CD4-positive, alpha-beta T cell treated with Interleukin-15 for 1 hour (primary cell): ENCODE results near the gene GRID2.
"Not testable (repeated sequence)": the region's sequence is repeated elsewhere in the genome, so short reads cannot be mapped to it uniquely, and the experiment has no call there.

Experiments
- DNase-seq: peaks from one replicate; pipeline ENCODE4 v3.0.0-alpha.2; 2020

Gene GRID2

DNA sequence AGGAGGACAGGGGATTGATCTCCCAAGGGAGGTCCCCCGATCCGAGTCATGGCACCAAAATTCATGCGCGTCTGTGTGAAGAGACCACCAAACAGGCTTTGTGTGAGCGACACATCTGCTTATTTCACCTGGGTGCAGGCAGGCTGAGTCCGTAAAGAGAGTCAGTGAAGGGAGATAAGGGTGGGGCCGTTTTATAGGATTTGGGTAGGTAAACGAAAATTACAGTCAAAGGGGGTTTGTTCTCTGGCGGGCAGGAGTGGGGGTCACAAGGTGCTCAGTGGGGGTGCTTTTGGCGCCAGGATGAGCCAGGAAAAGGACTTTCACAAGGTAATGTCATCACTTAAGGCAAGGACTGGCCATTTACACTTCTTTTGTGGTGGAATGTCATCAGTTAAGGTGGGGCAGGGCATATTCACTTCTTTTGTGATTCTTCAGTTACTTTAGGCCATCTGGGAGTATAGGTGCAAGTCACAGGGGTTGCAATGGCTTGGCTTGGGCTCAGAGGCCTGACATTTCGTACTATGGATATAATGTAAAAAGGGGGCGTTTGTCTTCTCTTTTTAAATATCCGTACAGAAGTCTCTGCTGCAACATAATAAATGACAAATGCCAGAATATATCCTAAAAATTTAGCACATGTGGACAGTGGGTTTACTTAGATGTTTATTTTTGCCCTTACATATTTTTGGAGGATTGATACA lies 140.5 kb downstream of the GRID2 start:
- DNase-seq = not testable (repeated sequence)

DNA sequence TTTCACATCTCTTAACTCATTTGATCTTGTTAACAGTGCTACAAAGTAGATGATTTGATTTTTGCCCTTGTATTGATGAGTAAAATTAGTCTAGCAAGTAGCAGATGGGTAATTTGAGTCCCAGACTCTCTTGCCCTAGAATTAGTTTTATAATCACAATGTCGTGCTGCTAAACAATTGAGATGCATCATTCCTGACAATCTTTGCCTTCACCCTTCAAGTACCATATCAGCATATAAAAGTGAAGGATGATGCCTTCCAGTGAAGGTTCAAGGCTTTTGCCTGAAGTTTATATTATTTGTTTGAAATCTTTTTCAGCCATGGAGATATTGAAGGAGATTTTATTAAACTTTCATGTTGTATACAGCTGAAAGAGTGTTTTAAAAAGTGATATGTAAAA lies 141.4 kb downstream of the GRID2 start:
- DNase-seq = no peak

DNA sequence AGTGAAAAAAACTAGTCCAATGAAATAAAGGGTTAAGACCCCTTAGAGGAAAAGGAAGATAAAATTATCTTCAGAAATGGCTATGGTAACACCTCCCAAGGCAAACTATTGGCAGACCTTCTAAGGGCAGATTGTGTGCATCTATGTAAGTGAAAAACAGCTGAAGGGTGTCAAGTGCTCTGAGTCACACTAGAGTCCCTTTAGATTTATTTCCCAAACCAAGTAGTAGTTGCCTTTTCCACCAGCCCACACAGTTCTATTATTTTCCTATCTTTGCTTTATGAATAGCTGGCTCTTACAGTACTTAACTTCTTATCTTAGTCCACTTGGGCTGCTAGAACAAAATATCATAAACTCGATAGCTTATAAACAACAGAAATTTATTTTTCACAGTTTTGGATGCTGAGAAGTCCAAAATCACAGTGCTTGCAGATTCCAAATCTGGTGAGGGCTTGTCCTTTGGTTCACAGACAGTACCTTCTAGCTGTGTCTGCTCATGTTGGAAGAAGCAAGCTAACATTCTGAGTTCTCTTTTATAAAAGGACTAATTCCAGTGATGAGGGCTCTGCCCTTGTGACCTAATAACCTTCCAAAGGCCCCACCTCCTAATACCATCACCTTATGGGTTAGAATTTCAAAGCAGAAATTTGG lies 143.6 kb downstream of the GRID2 start:
- no peak for DNase-seq

DNA sequence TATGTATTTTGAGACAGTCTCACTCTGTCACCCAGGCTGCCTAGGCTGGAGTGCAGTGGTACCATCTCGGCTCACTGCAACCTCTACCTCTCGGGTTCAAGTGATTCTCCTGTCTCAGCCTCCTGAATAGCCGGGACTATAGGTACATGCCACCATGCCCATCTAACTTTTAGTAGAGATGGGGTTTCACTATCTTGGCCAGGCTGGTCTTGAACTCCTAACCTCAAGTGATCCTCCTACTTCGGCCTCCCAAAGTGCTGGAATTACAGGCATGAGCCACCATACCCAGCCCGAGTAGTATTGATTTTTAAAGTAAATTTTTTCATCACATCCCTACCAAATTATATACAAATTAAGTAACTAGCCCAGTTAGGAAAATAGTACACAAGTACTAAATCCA lies 144.4 kb downstream of the GRID2 start:
- DNase-seq = not testable (repeated sequence)

DNA sequence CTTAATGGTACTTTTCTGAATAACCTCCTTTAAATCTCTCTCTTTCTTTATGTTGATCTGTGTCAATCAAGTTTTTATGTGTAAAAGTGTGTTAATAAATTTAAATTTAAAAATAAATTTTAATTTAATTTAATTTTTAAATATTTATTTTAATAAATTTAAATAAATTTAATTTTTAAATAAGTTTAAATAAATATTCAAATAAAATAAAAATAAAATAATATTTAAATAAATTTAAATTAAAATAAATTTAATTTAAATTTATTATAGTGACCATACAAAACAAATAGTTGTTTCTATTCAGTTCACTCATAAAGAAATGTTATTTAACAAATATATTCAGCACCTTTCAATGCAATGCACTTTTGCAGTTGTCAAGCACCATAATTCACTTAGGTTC lies 146.9 kb downstream of the GRID2 start:
- DNase-seq = no peak

DNA sequence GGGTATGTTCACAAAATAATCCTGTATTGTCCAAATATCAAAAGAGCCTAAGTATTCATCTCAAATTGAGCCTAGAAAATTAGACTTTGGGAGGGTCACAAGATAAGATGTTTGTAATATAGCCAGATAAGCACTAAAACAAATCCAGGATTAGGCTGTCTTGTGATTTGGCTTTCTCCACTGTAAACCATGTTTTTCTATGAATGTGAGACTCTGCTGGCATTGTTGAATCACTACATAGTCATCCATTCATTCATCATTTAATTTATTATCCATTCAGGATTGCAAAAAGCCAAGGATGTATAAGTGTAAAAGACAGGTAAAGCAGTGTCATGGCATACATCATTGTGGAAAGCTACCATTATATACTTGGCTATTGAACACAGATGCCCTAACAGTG lies 148.0 kb downstream of the GRID2 start:
- no peak for DNase-seq

DNA sequence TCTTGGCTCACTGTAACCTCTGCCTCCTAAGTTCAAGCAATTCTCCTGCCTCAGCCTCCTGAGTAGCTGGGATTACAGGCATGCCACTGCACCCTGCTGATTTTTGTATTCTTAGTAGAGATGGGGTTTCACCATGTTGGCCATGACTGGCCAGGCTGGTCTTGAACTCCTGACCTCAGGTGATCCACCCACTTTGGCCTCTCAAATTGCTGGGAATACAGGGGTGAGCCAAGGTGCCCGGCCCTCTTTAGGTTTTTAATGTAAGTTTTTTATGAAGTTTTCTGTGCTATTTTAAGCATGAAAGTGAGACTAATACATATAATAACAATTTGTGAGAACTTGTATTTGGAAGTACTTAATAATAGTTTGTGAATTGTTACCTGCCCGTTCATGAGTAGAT lies 148.6 kb downstream of the GRID2 start:
- not testable (repeated sequence) for DNase-seq

DNA sequence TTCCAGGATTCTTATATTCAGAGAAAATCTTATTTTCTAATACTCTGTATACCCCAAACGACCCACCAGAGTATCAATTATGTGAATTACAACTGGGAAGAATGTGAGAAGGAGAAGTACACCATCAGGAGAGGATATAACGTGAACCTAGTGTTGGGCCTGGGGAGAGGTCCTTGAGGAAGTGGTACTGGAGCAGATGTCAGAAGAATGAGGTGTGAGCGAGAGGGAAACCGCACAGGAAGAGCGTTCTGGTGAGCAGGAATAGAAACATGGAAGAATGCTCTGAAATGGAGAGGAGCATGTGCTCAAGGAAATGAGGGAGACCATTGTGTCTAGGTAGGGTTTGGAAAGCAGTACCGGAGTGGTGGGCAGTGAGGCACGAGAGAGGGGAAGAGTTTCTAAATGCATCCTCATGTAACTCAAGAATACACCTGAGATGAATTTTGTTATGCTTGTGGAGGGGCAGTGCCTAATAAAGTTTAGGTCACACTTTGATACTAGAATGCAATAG lies 151.6 kb downstream of the GRID2 start:
- no peak for DNase-seq

DNA sequence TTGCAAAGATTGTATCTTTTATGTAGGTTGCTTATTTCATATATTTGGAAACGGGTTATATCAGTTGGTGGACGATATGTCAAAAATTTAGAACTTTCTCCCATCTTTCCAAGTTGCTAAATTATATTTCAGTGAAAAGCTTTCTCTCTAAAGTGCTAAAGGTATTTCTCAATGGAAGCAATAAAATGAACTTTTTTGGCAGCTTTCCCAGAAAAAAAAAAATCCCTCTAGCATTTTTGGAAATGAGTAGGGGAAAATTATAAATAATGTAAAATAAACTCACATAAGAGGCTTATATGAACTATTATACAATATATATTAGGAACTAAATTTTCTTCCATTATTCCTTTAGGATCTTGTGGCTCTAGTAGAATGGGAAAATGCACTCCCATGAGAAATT lies 152.2 kb downstream of the GRID2 start:
- no peak for DNase-seq

DNA sequence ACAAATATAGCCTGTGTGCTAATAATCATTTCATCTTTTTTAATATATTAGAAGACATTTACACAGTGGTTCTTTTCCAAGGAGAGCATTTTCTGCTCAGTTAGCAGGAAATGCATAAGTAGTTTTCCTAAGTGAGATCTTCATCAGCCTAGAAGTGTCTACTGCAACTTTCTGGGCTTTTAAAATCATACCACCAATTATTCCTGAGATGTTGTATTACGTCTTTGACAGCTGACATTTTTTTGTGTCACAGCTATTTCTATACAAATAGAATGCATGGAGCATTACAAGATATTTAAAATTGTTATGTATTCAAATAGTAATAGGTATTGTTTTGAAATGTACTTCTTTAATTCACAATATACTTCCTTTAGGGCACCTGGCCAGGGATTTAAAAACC lies 158.0 kb downstream of the GRID2 start:
- DNase-seq = no peak

DNA sequence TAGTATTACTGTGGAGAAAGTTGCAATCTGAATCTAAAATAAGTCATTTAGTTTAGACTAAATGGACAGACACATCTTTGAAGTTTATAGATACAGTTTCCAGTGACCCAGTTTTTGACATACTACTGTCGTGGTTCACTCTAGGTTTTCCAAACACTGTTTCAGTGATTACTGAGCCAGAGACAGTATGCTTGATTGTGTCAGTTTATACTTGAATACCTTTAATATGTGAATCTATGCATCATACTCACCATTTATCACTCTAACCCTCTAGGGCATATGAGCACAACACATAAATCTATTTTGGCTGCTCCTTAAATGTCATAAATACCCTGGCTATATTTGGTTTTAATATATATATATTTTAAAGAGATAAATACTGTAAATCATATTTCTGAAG lies 173.5 kb downstream of the GRID2 start:
- DNase-seq = no peak

DNA sequence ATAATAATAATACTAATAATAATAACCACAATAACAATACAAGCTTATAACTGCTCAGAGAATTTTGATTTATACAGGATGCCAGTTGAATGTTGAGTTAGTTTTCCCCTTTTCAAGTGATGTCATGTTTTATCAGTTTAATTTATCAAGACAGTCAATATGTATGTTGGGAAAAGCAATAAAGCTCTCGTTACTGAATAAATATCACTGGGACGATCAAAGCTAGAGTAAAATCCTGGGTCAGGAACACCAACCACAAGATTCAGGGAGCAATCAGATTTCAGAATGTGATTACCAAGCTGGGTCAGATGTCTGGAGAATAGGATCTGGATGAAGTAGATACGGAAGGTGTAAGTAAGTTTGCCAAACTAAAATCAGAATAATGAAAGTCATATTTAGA lies 179.6 kb downstream of the GRID2 start:
- DNase-seq = no peak

DNA sequence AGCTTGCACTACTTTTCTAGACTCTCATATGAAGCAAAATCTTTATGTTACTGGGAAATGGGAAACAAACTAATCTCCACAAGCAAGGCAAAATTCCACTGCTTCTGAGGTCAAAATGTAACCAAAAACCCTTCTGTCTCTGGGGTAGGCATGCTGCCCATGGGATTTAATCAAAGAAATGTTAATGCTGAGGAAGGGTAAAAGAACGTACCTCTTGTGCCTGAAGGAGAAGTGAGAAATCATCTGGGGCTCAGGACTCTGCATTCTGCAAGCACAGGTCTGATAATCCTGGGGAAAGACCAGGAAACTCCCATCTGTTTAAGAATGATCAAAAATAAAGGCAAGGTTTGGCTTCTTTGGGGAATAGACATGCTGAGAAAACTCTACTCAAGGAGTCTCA lies 184.7 kb downstream of the GRID2 start:
- no peak for DNase-seq

DNA sequence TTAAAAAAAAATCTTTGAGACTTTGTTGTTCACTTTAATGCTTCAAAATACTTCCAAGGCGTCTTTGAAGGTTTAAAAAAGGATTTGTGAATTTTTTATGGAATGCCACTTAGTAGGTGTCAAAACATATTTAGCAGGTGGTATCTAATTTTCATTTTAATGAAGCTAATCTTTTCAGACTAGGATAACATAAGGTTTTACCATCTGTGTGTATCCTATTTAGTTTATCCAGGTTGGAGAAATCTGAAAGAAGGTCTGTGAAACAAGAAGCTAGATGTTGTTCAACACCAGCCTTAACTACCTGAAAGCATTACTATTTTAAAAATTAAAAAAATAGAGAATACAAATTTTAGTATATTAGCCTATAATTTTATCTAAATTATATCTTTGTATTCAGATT lies 193.4 kb downstream of the GRID2 start:
- no peak for DNase-seq

DNA sequence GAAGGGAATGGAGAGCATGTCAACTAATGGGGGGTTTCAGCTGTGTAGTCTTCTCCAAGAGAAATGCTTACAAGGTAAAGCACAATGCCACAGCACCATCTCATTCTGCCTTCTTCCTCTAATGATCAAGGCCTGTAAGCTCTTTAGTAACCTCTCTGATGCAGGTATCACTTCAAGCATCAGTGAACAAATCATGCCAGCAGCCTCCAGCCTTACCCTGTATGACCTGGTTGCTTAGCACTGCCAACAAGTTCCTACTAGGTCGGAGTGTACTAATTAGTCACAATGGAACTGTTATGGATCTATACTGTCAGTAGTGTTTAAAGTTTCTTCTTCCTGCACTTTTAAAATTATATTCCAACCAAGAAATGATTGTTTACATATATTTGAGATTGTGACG lies 197.7 kb downstream of the GRID2 start:
- no peak for DNase-seq

DNA sequence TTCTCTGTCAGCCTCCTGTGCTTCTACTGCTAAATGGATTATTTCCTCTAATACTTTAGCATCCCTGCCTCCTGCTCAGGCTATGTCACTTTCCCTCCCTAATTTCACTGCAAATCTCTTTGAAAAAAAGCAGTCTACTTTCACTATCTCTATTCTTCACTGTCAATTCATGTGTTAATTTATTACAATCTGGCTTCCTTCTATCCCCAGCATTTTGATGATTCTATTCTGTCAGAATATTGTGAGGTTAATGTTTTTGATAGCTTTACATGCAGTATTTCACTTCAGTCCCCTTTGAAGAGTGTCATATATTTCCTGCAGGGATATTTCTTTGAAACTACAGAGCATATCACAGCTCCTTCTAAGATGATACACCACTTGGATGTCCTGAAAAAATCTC lies 203.2 kb downstream of the GRID2 start:
- DNase-seq = no peak

DNA sequence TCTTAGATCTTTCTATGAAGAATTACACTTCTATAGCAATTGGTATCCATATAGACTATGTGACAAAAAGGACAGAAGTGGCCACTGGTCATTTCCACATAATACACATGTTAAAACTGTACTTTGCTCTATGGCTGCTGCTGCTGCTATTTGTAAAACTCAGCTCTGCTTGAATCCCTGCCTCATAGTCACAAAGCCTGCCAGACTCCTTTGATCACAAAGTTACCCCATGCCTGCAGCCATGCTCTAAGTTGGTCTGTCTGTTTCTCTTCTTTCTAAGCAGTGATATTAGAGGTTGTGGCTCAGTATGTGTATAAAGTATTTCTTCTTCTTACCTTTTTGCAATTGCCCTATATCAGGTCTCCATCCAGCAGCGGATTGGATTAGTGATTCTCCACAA lies 210.9 kb downstream of the GRID2 start:
- DNase-seq = no peak

DNA sequence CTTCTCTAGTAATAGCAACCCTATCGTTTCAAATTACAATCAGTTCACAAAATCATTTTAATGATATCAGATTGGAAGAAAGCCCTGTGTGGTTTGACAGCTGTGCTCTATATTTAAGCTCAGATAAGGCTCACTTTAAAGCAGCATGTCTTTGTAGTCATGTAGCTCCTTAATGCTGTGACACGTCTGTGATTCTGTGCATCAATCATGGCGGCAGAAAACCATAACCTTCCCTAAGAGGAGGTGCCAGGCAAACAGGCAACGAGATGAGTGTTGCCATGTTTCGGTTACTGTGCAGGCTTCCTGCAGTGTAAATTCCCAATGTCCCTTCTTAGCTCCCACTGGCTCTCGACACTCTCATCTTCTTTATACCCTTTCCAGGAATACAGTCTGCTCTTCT lies 212.7 kb downstream of the GRID2 start:
- DNase-seq = no peak

DNA sequence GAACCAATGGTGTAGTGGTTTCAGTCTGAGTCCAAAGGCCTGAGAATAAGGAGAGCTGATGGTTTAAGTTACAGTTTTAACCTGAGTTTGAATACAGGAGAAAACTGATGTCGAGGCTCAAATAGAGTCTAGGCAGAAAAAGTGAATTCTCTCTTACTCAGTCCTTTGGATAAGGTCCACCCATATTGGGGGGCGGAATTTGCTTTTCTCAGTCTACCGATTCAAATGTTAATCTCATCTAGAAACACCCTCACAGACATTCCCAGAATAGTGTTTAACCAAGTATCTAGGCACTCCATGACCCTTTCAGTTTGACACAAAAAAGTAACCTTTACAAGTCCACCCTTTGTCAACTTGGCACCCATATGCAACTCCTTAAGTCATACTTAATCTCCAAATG lies 216.0 kb downstream of the GRID2 start:
- no peak for DNase-seq

DNA sequence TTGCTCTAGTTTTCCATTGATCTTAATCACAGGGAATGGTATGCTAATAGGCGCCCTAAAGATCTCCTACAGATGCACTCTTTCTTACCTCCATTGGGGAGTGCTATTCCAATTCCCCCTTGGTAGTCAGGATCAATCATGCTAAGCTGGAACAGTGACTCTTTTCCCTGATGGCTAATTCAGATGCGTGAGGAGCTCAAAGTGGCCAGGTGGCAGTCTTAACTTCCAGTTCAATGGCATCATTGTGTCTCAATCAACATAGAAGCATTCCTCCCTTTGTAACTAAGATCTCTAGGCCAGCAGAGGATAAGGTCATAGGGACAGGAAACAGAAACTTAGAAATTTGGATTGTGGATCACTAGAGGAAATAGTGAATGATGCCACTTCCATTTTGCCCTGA lies 216.8 kb downstream of the GRID2 start:
- DNase-seq = no peak

DNA sequence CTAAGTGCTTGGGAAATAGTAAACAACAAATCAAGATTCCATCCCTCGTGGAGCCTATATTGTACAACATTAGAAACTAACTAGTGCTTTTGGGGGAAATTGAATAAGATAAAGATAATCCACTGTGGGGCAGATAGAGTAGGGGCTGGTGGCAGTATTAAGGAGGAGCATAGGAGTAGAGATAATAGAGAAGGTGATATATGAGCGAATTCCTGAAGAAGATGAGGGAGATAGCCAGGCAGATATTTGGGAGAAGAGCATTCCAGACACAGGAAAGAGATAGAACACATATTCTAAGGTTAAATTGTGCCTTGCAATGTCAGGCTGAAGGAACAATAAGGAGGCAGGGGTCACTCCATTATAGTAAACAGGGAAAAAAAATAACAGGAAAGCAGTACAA lies 218.2 kb downstream of the GRID2 start:
- no peak for DNase-seq

DNA sequence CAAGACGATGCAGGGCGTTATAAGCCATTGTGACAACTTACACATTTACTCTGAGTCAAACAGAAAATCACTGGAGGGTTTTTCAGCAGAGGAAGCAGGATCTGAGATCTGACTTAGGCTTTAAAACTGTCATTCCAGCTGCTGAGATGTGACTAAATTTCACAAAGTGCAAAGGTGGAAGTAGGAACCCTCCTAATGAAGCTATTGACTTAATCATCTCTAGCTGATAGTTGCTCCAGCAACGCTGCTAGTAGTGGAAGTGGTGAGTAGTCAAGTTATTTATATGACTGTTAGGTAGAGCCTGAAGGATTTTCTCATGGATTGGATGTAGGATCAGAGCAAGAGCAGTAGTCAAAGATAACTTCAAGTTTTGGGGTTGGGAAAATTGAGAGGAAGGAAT lies 218.6 kb downstream of the GRID2 start:
- no peak for DNase-seq

DNA sequence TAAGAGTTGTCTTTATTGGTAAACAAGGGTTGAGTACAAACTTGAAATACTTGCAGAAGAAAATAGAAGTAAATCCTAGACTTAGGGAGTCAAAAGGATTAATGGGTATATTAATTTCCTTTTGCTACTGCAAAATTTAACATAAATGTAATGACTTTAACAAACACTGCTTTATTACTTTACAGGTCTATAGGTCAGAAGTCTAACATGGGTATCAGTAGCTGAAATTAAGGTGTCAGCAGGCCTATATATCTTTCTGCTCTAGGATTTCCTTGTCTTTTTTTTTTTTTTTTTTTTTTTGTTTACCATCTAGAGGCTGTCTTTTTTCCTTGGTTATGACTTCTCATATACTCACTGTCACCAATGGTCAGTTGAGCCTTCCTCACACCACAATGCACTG lies 220.4 kb downstream of the GRID2 start:
- no peak for DNase-seq

DNA sequence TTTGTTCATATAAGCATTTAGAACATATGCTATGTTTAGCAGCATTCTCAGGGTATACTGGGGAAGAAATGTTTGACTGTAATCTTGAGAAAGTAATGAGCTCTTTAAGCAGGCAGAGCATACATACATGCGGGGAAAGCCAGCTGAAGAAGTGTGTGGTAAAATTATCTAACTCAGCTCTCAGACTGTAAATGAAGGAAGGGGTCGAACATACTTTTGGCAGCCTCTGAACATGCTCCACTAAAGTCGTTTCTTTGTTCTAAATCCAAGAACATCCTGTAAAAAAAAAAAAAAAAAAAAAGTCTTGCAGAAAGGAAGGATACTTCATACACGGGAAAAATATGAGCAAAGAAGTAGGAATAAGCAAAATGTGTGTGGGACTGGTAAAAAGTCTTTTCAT lies 224.8 kb downstream of the GRID2 start:
- DNase-seq = no peak

DNA sequence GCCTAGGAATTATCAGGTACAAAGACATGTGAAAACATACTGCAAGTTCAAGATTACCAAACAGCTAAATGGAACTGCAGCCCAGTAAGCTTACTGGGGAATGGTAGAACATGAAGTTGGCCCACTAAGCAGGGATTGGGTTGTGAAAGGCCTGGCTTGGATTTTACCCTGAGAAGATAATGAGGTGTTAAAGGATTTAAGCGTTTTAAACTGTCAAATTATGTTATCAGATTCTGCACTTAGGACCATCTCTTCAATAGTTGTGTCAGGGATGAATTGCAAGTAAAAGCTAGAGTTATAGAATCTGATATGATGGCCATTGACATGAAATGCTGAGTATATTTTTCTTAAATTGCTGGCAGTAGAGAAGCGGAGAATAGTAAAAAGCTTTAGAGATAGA lies 225.7 kb downstream of the GRID2 start:
- no peak for DNase-seq
